GM23338 (cell line): ENCODE measurements around the gene MRC2. TPM values are rescaled to one million over a fixed set of nuclear protein-coding genes. Genes with fewer than 3 reads are reported as not detected.

Experiments
- ATAC-seq: fragments of 200-7000 bp; cut with Tn5 transposase; 3 replicates; pipeline ENCODE4 v1.9.1; 2020
- DNase-seq: peaks from one replicate; pipeline ENCODE4 v3.0.0-alpha.2; 2015; ENCODE audit warnings: low spot score
- H2AFZ ChIP-seq: fragments of 200-600 bp; sonication (generic); 2 replicates; pipeline ENCODE4 v1.8.0; 2016; ENCODE audit warnings: antibody characterized with exemption, mild to moderate bottlenecking, moderate library complexity
- H3F3A ChIP-seq: fragments of 200-600 bp; sonication (generic); replicated peaks from 2 replicates; pipeline ENCODE4 v1.8.0; 2017; ENCODE audit warnings: antibody characterized with exemption, mixed run types, low read depth
- H3K27ac ChIP-seq: fragments of 200-600 bp; sonication (generic); 2 replicates; pipeline ENCODE4 v1.6.1; 2016; ENCODE audit warnings: low read depth
- H3K27me3 ChIP-seq: fragments of 200-600 bp; sonication (generic); 2 replicates; pipeline ENCODE4 v1.8.0; 2016; ENCODE audit warnings: mild to moderate bottlenecking, mixed run types, moderate library complexity; ENCODE audit not compliant: insufficient read depth
- H3K36me3 ChIP-seq: fragments of 200-600 bp; sonication (generic); 2 replicates; pipeline ENCODE4 v1.8.0; 2016; ENCODE audit warnings: mild to moderate bottlenecking; ENCODE audit not compliant: insufficient read depth
- H3K4me1 ChIP-seq: fragments of 200-600 bp; sonication (generic); 2 replicates; pipeline ENCODE4 v1.8.0; 2016; ENCODE audit warnings: mild to moderate bottlenecking, moderate library complexity; ENCODE audit not compliant: insufficient read depth
- H3K4me2 ChIP-seq: fragments of 200-600 bp; sonication (generic); 2 replicates; pipeline ENCODE4 v1.7.1; 2017; ENCODE audit warnings: mixed run types
- H3K4me3 ChIP-seq: fragments of 200-600 bp; sonication (generic); 2 replicates; pipeline ENCODE4 v1.6.1; 2016; ENCODE audit warnings: mixed run types
- H3K79me2 ChIP-seq: fragments of 200-600 bp; sonication (generic); replicated peaks from 2 replicates; pipeline ENCODE4 v1.8.0; 2017; ENCODE audit warnings: mild to moderate bottlenecking; ENCODE audit not compliant: insufficient read depth
- H3K9me2 ChIP-seq: fragments of 200-600 bp; sonication (generic); 2 replicates; pipeline ENCODE4 v1.8.0; 2017; ENCODE audit not compliant: insufficient read depth
- H4K20me1 ChIP-seq: fragments of 200-600 bp; sonication (generic); replicated peaks from 2 replicates; pipeline ENCODE4 v1.8.0; 2017; ENCODE audit warnings: mild to moderate bottlenecking; ENCODE audit not compliant: insufficient read depth
- H3K27ac Mint-ChIP-seq: 2 replicates; pipeline ENCODE4 v1.8.0; 2020; ENCODE audit warnings: inconsistent platforms, mild to moderate bottlenecking, moderate library complexity, mixed read lengths
- H3K27me3 Mint-ChIP-seq: 3 replicates; pipeline ENCODE4 v1.8.0; 2022; ENCODE audit warnings: low read depth, mild to moderate bottlenecking, moderate library complexity, mixed read lengths, inconsistent platforms; ENCODE audit not compliant: insufficient read depth, poor library complexity
- H3K36me3 Mint-ChIP-seq: 3 replicates; pipeline ENCODE4 v1.8.0; 2021; ENCODE audit warnings: low read depth, mild to moderate bottlenecking, inconsistent platforms, moderate library complexity, mixed read lengths
- H3K4me1 Mint-ChIP-seq: 3 replicates; pipeline ENCODE4 v1.8.0; 2020; ENCODE audit warnings: mild to moderate bottlenecking, inconsistent platforms, mixed read lengths
- H3K4me3 Mint-ChIP-seq: 3 replicates; pipeline ENCODE4 v1.8.0; 2021; ENCODE audit warnings: moderate library complexity, mild to moderate bottlenecking, inconsistent platforms, mixed read lengths
- H3K9me3 Mint-ChIP-seq: 3 replicates; pipeline ENCODE4 v1.8.0; 2020; ENCODE audit warnings: moderate library complexity, mild to moderate bottlenecking, inconsistent platforms, mixed read lengths
- CREB1 ChIP-seq: fragments of 250-450 bp; sonication (Bioruptor Pico); IDR thresholded peaks from 2 replicates; pipeline ENCODE4 v1.5.0; 2020; ENCODE audit warnings: low read depth, mild to moderate bottlenecking, moderate library complexity
- CTCF ChIP-seq, 2 experiments: fragments of 200-600 bp in 1 of 2; sonication (generic) in 1 of 2; conservative IDR thresholded peaks; 2 replicates each; pipeline versions ENCODE4 v1.5.1 to v1.6.1; 2016 to 2017; ENCODE audit warnings: antibody characterized with exemption in 2 of 2, low read depth in 2 of 2, mild to moderate bottlenecking in 2 of 2, moderate library complexity in 1 of 2
- ETS1 ChIP-seq: IDR thresholded peaks from 2 replicates; pipeline ENCODE4 v1.6.1; 2016; ENCODE audit warnings: antibody characterized with exemption
- EZH2 ChIP-seq: fragments of 200-600 bp; sonication (generic); IDR thresholded peaks from one replicate; pipeline ENCODE4 v1.8.0; 2017; ENCODE audit warnings: antibody characterized with exemption, mild to moderate bottlenecking, low read depth; ENCODE audit not compliant: unreplicated experiment
- EZH2phosphoT487 ChIP-seq: fragments of 200-600 bp; sonication (generic); IDR thresholded peaks from one replicate; pipeline ENCODE4 v1.8.1; 2018; ENCODE audit warnings: antibody characterized with exemption; ENCODE audit not compliant: unreplicated experiment
- JUNB ChIP-seq: IDR thresholded peaks from one replicate; pipeline ENCODE4 v1.6.1; 2016; ENCODE audit warnings: antibody characterized with exemption; ENCODE audit not compliant: unreplicated experiment
- NANOG ChIP-seq: IDR thresholded peaks from 2 replicates; pipeline ENCODE4 v1.6.1; 2016; ENCODE audit warnings: antibody characterized with exemption, borderline replicate concordance
- POLR2AphosphoS5 ChIP-seq: IDR thresholded peaks from 2 replicates; pipeline ENCODE4 v1.6.1; 2016; ENCODE audit warnings: antibody characterized with exemption, low read depth
- REST ChIP-seq: IDR thresholded peaks from one replicate; pipeline ENCODE4 v1.6.1; 2018; ENCODE audit warnings: antibody characterized with exemption; ENCODE audit not compliant: unreplicated experiment
- STAT1 ChIP-seq: IDR thresholded peaks from one replicate; pipeline ENCODE4 v1.6.1; 2016; ENCODE audit warnings: antibody characterized with exemption; ENCODE audit not compliant: unreplicated experiment
- ZNF114 ChIP-seq: fragments of 250-450 bp; sonication (Bioruptor Pico); IDR thresholded peaks from 2 replicates; pipeline ENCODE4 v1.5.0; 2020; ENCODE audit warnings: mild to moderate bottlenecking, moderate library complexity
- ZNF331 ChIP-seq: fragments of 250-450 bp; sonication (Bioruptor Pico); IDR thresholded peaks from 2 replicates; pipeline ENCODE4 v1.5.0; 2020; ENCODE audit warnings: low read depth, mild to moderate bottlenecking, moderate library complexity
- ZNF462 ChIP-seq: fragments of 250-450 bp; sonication (Bioruptor Pico); IDR thresholded peaks from 2 replicates; pipeline ENCODE4 v1.5.0; 2020; ENCODE audit warnings: mild to moderate bottlenecking, moderate library complexity
- polyA plus RNA-seq: library from polyadenylated mRNA; unstranded; fragments of >200 nt; fragmentation: Nextera tagmentation; extraction: Ambion mirVana; gene quantifications from 2 replicates; pipeline ENCODE4 v1.2.1, GENCODE V29; 2016
- total RNA-seq: library from RNA; depleted of rRNA; stranded (reverse); fragments of >200 nt; shearing (Covaris generic); gene quantifications from 2 replicates; pipeline ENCODE4 v1.2.3, GENCODE V29; 2014

Gene MRC2
- total and polyA plus RNA-seq, 2 experiments from 2014 or later, result 8.0 to 38.6 TPM

GRCh38 chr17:62664336-62665120 is 37.1 kb downstream of the MRC2 start:
- Histone ChIP-seq H3K4me2 (no peak overlapping the region), H3K4me1 (no peaks in the 10 kb centered on the region), H4K20me1 (no peaks in the 10 kb centered on the region), H3F3A (no peaks in the 10 kb centered on the region), H3K27me3 (no peaks in the 10 kb centered on the region), H3K79me2 (no peaks in the 10 kb centered on the region), H3K27ac (no peak overlapping the region), H3K36me3 (no peaks in the 10 kb centered on the region), H3K4me3 (no peak overlapping the region), H3K9me2 (no peaks in the 10 kb centered on the region), H2AFZ (no peak overlapping the region)
- peaks cover 2% of the 10 kb centered on the region; the same call in 2 of the 3 replicates for H3K4me1 Mint-ChIP-seq
- H3K36me3 Mint-ChIP-seq, result peaks cover 8% of the 10 kb centered on the region; the same call in 2 of the 3 replicates
- H3K27me3 Mint-ChIP-seq, result peaks cover 7% of the 10 kb centered on the region
- H3K4me3 Mint-ChIP-seq, result no peak overlapping the region
- peaks cover 9% of the 10 kb centered on the region; the same call in 1 of the 3 replicates for H3K9me3 Mint-ChIP-seq
- ATAC-seq (no peak), DNase-seq (no peak)
- TF ChIP-seq ZNF462 (CRISPR knock-in tag) (no peak), NANOG (no peak), POLR2AphosphoS5 (no peak), REST (no peak), ETS1 (no peak), CTCF (conservative IDR thresholded peaks at IDR 0.05; ENCODE audit: low read depth in 2 of 2) (no peak), EZH2phosphoT487 (no peak), JUNB (no peak), ZNF331 (CRISPR knock-in tag) (no peak), EZH2 (no peak), STAT1 (no peak), CREB1 (no peak), ZNF114 (no peak)
- no peak overlapping the region for H3K27ac Mint-ChIP-seq
